GM18520 (cell line): ENCODE data around the gene P2RY13.

ENCODE experiments used
- ATAC-seq: cut with Tn5 transposase; IDR thresholded peaks from one replicate; pipeline ENCODE4 v1.9.1; 2021; ENCODE audit not compliant: unreplicated experiment

The P2RY13 gene

GRCh38 chr3:151297429-151297828 is 31.9 kb downstream of the P2RY13 start:
- ATAC-seq: no peak

GRCh38 chr3:151296226-151296625 is 33.1 kb downstream of the P2RY13 start:
- ATAC-seq: no peak

GRCh38 chr3:151293127-151293526 is 36.2 kb downstream of the P2RY13 start:
- no peak for ATAC-seq

- ATAC-seq: no peak
Observed at GRCh38 chr3:151290673-151291072, 38.7 kb downstream of the P2RY13 start.

- no peak for ATAC-seq
Observed at GRCh38 chr3:151289445-151289844, 39.9 kb downstream of the P2RY13 start.

- ATAC-seq: no peak
Observed at GRCh38 chr3:151285940-151286339, 43.4 kb downstream of the P2RY13 start.

GRCh38 chr3:151283907-151284461 is 45.4 kb downstream of the P2RY13 start:
- ATAC-seq: no peak

- ATAC-seq: no peak
Observed at GRCh38 chr3:151283387-151283786, 46.0 kb downstream of the P2RY13 start.

- no peak for ATAC-seq
Observed at GRCh38 chr3:151282921-151283320, 46.4 kb downstream of the P2RY13 start.

GRCh38 chr3:151281671-151282324 is 47.6 kb downstream of the P2RY13 start:
- no peak for ATAC-seq

- no peak for ATAC-seq
Observed at GRCh38 chr3:151278230-151278629, 51.1 kb downstream of the P2RY13 start, which contains the start of gene P2RY14. Gene P2RY14, minus strand, starts transcription at chr3:151278542. Its CDS starts 64,226 bp downstream, at chr3:151214316.

- no peak for ATAC-seq
Observed at GRCh38 chr3:151276687-151277042, 52.7 kb downstream of the P2RY13 start.
